NB4 (cell line): ENCODE data around the gene PDE7B.

Source experiments
- DNase-seq: peaks from one replicate; pipeline ENCODE4 v3.0.0; 2010; ENCODE audit warnings: low read depth
- H3K4me3 ChIP-seq: one replicate; pipeline ENCODE4 v1.5.1; 2011; ENCODE audit warnings: mild to moderate bottlenecking, low read depth, low read length, moderate library complexity
- CTCF ChIP-seq: IDR thresholded peaks from one replicate; pipeline ENCODE4 v1.5.1; 2012; ENCODE audit warnings: low read depth, low read length
- MAX ChIP-seq: IDR thresholded peaks from 2 replicates; pipeline ENCODE4 v1.6.1; 2011; ENCODE audit warnings: low read depth, low read length
- MYC ChIP-seq: IDR thresholded peaks from 2 replicates; pipeline ENCODE4 v1.6.1; 2011; ENCODE audit warnings: low read depth, low read length
- POLR2A ChIP-seq: IDR thresholded peaks from 2 replicates; pipeline ENCODE4 v1.6.1; 2011; ENCODE audit warnings: mild to moderate bottlenecking; ENCODE audit not compliant: insufficient read length; ENCODE audit errors: extremely low read depth

PDE7B gene

GRCh38 chr6:135953818-135954217 is 102.3 kb downstream of the PDE7B start:
- TF ChIP-seq CTCF (no peak), MAX (no peak), MYC (no peak), POLR2A (no peak)
- DNase-seq, result no peak
- no peak overlapping the region for H3K4me3 ChIP-seq

- no peak for DNase-seq
- no peak for TF ChIP-seq POLR2A
- no peak for TF ChIP-seq CTCF
- no peak for TF ChIP-seq MYC
- no peak for TF ChIP-seq MAX
- no peak overlapping the region for H3K4me3 ChIP-seq
These were observed 103.6 kb downstream of the PDE7B start for GRCh38 chr6:135955099-135955498.

- TF ChIP-seq POLR2A, result no peak
- no peak for TF ChIP-seq CTCF
- no peak for TF ChIP-seq MYC
- no peak for TF ChIP-seq MAX
- no peak overlapping the region for H3K4me3 ChIP-seq
- no peak for DNase-seq
These were observed 111.2 kb downstream of the PDE7B start for GRCh38 chr6:135962731-135963130.

- no peak for DNase-seq
- H3K4me3 ChIP-seq, result no peak overlapping the region
- TF ChIP-seq MYC (no peak), POLR2A (no peak), MAX (no peak)
These were observed 119.2 kb downstream of the PDE7B start for GRCh38 chr6:135970750-135971149.

GRCh38 chr6:135971351-135971750 is 119.8 kb downstream of the PDE7B start:
- no peak for DNase-seq
- TF ChIP-seq MAX (no peak), POLR2A (no peak), MYC (no peak), CTCF (no peak)
- no peak overlapping the region for H3K4me3 ChIP-seq

GRCh38 chr6:135972150-135972549 is 120.6 kb downstream of the PDE7B start:
- TF ChIP-seq CTCF (no peak), MYC (no peak), POLR2A (no peak), MAX (no peak)
- no peak for DNase-seq
- H3K4me3 ChIP-seq, result no peak overlapping the region
